HCT116 (cell line): ENCODE data around the gene LRRC51. TPM values are rescaled to one million over a fixed set of nuclear protein-coding genes. Genes with fewer than 3 reads are reported as not detected.

Experiments
- ATAC-seq: fragments of 200-7000 bp; cut with Tn5 transposase; 2 replicates; pipeline ENCODE4 v1.9.1; 2020; ENCODE audit warnings: mild to moderate bottlenecking, moderate library complexity
- BruUV-seq: library from RNA; stranded (reverse); fragments of 400-500 nt; replicated peaks from 2 replicates; lab custom pipeline; 2021; lab: Mats Ljungman, UMichigan
- CTCF ChIA-PET: fragments of 300-600 bp; sonication (Branson Sonifier 250); formaldehyde crosslinking; loops from one replicate; lab custom pipeline; 2021; ENCODE audit warnings: antibody characterized with exemption; lab: Charles Lee
- POLR2A ChIA-PET: fragments of 300-600, 350-600 bp; sonication (Branson Sonifier 250); formaldehyde crosslinking; loops from one replicate; lab custom pipeline; 2021; ENCODE audit warnings: antibody characterized with exemption; lab: Charles Lee
- RAD21 ChIA-PET, 2 experiments: fragments of 300-600 bp; sonication (Branson Sonifier 250); formaldehyde crosslinking; loops; one replicate each; lab custom pipeline; 2023; ENCODE audit warnings: low total read pairs in 2 of 2; ENCODE audit not compliant: uncharacterized antibody in 2 of 2, unreplicated experiment in 2 of 2, low non-redundant PET in 1 of 2; lab: Charles Lee
- DNase-seq: peaks from one replicate; pipeline ENCODE4 v3.0.0-alpha.2; 2010; ENCODE audit warnings: low read depth, low spot score
- H2AFZ ChIP-seq: fragments of 200-600 bp; shearing (Covaris generic), sonication (generic); 2 replicates; pipeline ENCODE4 v1.6.1; 2017; ENCODE audit warnings: low read depth, mixed run types, mixed read lengths, antibody characterized with exemption, low read length; ENCODE audit not compliant: poor library complexity, severe bottlenecking
- H3K27ac ChIP-seq: 2 replicates; pipeline ENCODE4 v1.5.1; 2012; ENCODE audit warnings: low read depth, low read length
- H3K27me3 ChIP-seq: fragments of 200-600 bp; sonication (generic); 2 replicates; pipeline ENCODE4 v1.6.1; 2016; ENCODE audit warnings: mixed run types, low read length, mixed read lengths; ENCODE audit not compliant: insufficient read depth
- H3K36me3 ChIP-seq, 2 experiments: fragments of 200-500 bp in 1 of 2; fragments of 200-600 bp in 1 of 2; sonication (Bioruptor generic) in 1 of 2; sonication (generic) in 1 of 2; 2 replicates each; pipeline versions ENCODE4 v1.5.1 to v1.6.1; 2014 to 2016; ENCODE audit warnings: low read length in 2 of 2, inconsistent platforms in 1 of 2, mixed read lengths in 1 of 2, mixed run types in 1 of 2; ENCODE audit not compliant: insufficient read depth in 2 of 2, control insufficient read depth in 1 of 2
- H3K4me1 ChIP-seq, 2 experiments: fragments of 200-600 bp in 1 of 2; sonication (generic) in 1 of 2; 2 replicates each; pipeline versions ENCODE4 v1.5.1 to v1.6.1; 2012 to 2017; ENCODE audit warnings: low read length in 2 of 2, inconsistent platforms in 1 of 2, mild to moderate bottlenecking in 1 of 2, mixed read lengths in 1 of 2, mixed run types in 1 of 2, moderate library complexity in 1 of 2; ENCODE audit not compliant: insufficient read depth in 2 of 2, control insufficient read depth in 1 of 2
- H3K4me2 ChIP-seq: fragments of 200-600 bp; sonication (generic); 2 replicates; pipeline ENCODE4 v1.6.1; 2017; ENCODE audit warnings: mixed run types, low read length, mixed read lengths
- H3K4me3 ChIP-seq, 2 experiments: fragments of 200-600 bp in 1 of 2; sonication (generic) in 1 of 2; replicated peaks in 1 of 2; 2 replicates each; pipeline ENCODE4 v1.5.1; 2011 to 2016; ENCODE audit warnings: low read length in 2 of 2, control low read depth in 1 of 2, low read depth in 1 of 2, mild to moderate bottlenecking in 1 of 2, mixed read lengths in 1 of 2, mixed run types in 1 of 2
- H3K79me2 ChIP-seq: fragments of 200-600 bp; sonication (generic); 2 replicates; pipeline ENCODE4 v1.6.1; 2017; ENCODE audit warnings: mild to moderate bottlenecking, mixed run types, low read length, moderate library complexity, mixed read lengths; ENCODE audit not compliant: insufficient read depth
- H3K9ac ChIP-seq: fragments of 200-600 bp; sonication (generic); 2 replicates; pipeline ENCODE4 v1.6.1; 2016; ENCODE audit warnings: low read length, mixed read lengths
- H3K9me2 ChIP-seq: fragments of 200-600 bp; sonication (generic), shearing (Covaris generic); 2 replicates; pipeline ENCODE4 v1.6.1; 2017; ENCODE audit warnings: mixed run types, mild to moderate bottlenecking, moderate library complexity; ENCODE audit not compliant: insufficient read depth
- H3K9me3 ChIP-seq, 2 experiments: fragments of 200-500 bp in 1 of 2; fragments of 200-600 bp in 1 of 2; sonication (Bioruptor generic) in 1 of 2; sonication (generic) in 1 of 2; 2 replicates each; pipeline ENCODE4 v1.6.1; 2014 to 2017; ENCODE audit warnings: low read length in 2 of 2, mixed read lengths in 2 of 2, inconsistent platforms in 1 of 2, low read depth in 1 of 2, mild to moderate bottlenecking in 1 of 2, mixed run types in 1 of 2, moderate library complexity in 1 of 2; ENCODE audit not compliant: control insufficient read depth in 1 of 2, insufficient read depth in 1 of 2
- H4K20me1 ChIP-seq: fragments of 200-600 bp; sonication (generic), shearing (Covaris generic); 2 replicates; pipeline ENCODE4 v1.6.1; 2017; ENCODE audit warnings: mixed run types, mild to moderate bottlenecking, moderate library complexity; ENCODE audit not compliant: insufficient read depth
- EGR1 ChIP-seq: IDR thresholded peaks from 2 replicates; pipeline ENCODE4 v1.6.1; 2012; ENCODE audit warnings: low read depth
- MAX ChIP-seq: IDR thresholded peaks from 2 replicates; pipeline ENCODE4 v1.6.1; 2012
- POLR2A ChIP-seq: IDR thresholded peaks from 2 replicates; pipeline ENCODE4 v1.7.0; 2011; ENCODE audit warnings: borderline replicate concordance; ENCODE audit not compliant: insufficient read depth, insufficient read length; ENCODE audit errors: extremely low read depth
- POLR2AphosphoS5 ChIP-seq: IDR thresholded peaks from 2 replicates; pipeline ENCODE4 v1.6.1; 2011; ENCODE audit warnings: mild to moderate bottlenecking, low read depth, low read length, moderate library complexity
- RAD21 ChIP-seq: IDR thresholded peaks from 2 replicates; pipeline ENCODE4 v1.6.1; 2012; ENCODE audit warnings: low read depth, mild to moderate bottlenecking
- SRF ChIP-seq: IDR thresholded peaks from 2 replicates; pipeline ENCODE4 v1.6.1; 2012; ENCODE audit warnings: low read depth
- ZFX ChIP-seq: fragments of 450-650 bp; IDR thresholded peaks from 2 replicates; pipeline ENCODE4 v1.6.1; 2017
- intact Hi-C: fragments of 100-400 bp; cut with micrococcal nuclease; formaldehyde crosslinking; loops from 2 replicates; pipeline ENCODE4 v1.10.0; 2022
- total RNA-seq: library from RNA; stranded (reverse); gene quantifications from one replicate; pipeline ENCODE4 v1.2.1, GENCODE V29; 2021; ENCODE audit not compliant: unreplicated experiment
- TF ChIP-seq, protein P1 (sequence below): IDR thresholded peaks from 2 replicates; pipeline ENCODE4 v1.6.1; 2012; ENCODE audit warnings: low read depth
- TF ChIP-seq, protein P2 (sequence below), 3 experiments: fragments of 200-600 bp in 1 of 3; sonication (generic) in 1 of 3; IDR thresholded peaks in 2 of 3; conservative IDR thresholded peaks in 1 of 3; 2 replicates each; pipeline ENCODE4 v1.5.1; 2012 to 2017; ENCODE audit warnings: low read depth in 2 of 3, low read length in 2 of 3, antibody characterized with exemption in 1 of 3, borderline replicate concordance in 1 of 3, control low read depth in 1 of 3, mild to moderate bottlenecking in 1 of 3, mixed read lengths in 1 of 3, mixed run types in 1 of 3, moderate library complexity in 1 of 3; ENCODE audit not compliant: insufficient read depth in 1 of 3

The LRRC51 gene
- total RNA-seq, 1 experiment from 2014 or later = 10.8 TPM

DNA sequence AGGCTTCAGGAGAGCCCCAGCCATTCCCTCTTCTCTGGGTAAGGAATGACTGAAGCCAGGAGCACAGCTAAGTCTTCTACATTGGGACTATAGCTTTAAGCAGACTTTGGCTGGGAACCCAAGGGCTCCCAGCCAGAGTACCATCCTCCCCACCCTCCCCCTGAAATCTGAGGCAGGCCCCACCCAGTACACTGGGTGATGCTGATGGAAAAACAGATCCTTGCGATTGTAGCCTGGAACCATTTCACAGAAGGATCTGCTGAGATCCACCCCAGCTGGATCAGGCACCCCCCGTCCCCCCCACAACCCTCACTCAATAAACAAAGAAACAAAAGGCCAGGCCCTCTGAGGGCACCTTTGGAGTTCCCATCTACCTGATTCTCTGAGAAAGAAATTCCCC, 42.2 kb upstream of the LRRC51 start:
- H3K9me2 ChIP-seq = no peaks in the 10 kb centered on the region
- no peak overlapping the region for H3K4me3 ChIP-seq
- peaks cover 89% of the 10 kb centered on the region for H3K79me2 ChIP-seq
- ATAC-seq = no peak
- ChIA-PET CTCF (interaction anchor here (0.8 kb wide), 1 partner anchor 14 kb away, joined by 3 read pairs; no protein-coding TSS in a partner anchor), POLR2A (no interaction called here), RAD21 (no interaction called here)
- no peak overlapping the region for H3K9ac ChIP-seq
- H3K4me2 ChIP-seq = 0 out of 2 replicates have a peak overlapping the region, but pooled peaks have one; percentile 81
- intact Hi-C loops = no loop called here
- no peak for DNase-seq
- peaks cover 24 to 50% of the 10 kb centered on the region in 2 experiments for H3K4me1 ChIP-seq
- no peaks in the 10 kb centered on the region for H4K20me1 ChIP-seq
- H3K9me3 ChIP-seq = no peaks in the 10 kb centered on the region
- TF ChIP-seq EGR1 (no peak), SRF (no peak), POLR2A (no peak), MAX (no peak), ZFX (no peak), RAD21 (no peak), POLR2AphosphoS5 (no peak)
- TF ChIP-seq, protein P1, sequence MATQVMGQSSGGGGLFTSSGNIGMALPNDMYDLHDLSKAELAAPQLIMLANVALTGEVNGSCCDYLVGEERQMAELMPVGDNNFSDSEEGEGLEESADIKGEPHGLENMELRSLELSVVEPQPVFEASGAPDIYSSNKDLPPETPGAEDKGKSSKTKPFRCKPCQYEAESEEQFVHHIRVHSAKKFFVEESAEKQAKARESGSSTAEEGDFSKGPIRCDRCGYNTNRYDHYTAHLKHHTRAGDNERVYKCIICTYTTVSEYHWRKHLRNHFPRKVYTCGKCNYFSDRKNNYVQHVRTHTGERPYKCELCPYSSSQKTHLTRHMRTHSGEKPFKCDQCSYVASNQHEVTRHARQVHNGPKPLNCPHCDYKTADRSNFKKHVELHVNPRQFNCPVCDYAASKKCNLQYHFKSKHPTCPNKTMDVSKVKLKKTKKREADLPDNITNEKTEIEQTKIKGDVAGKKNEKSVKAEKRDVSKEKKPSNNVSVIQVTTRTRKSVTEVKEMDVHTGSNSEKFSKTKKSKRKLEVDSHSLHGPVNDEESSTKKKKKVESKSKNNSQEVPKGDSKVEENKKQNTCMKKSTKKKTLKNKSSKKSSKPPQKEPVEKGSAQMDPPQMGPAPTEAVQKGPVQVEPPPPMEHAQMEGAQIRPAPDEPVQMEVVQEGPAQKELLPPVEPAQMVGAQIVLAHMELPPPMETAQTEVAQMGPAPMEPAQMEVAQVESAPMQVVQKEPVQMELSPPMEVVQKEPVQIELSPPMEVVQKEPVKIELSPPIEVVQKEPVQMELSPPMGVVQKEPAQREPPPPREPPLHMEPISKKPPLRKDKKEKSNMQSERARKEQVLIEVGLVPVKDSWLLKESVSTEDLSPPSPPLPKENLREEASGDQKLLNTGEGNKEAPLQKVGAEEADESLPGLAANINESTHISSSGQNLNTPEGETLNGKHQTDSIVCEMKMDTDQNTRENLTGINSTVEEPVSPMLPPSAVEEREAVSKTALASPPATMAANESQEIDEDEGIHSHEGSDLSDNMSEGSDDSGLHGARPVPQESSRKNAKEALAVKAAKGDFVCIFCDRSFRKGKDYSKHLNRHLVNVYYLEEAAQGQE = no peak
- TF ChIP-seq, protein P2, sequence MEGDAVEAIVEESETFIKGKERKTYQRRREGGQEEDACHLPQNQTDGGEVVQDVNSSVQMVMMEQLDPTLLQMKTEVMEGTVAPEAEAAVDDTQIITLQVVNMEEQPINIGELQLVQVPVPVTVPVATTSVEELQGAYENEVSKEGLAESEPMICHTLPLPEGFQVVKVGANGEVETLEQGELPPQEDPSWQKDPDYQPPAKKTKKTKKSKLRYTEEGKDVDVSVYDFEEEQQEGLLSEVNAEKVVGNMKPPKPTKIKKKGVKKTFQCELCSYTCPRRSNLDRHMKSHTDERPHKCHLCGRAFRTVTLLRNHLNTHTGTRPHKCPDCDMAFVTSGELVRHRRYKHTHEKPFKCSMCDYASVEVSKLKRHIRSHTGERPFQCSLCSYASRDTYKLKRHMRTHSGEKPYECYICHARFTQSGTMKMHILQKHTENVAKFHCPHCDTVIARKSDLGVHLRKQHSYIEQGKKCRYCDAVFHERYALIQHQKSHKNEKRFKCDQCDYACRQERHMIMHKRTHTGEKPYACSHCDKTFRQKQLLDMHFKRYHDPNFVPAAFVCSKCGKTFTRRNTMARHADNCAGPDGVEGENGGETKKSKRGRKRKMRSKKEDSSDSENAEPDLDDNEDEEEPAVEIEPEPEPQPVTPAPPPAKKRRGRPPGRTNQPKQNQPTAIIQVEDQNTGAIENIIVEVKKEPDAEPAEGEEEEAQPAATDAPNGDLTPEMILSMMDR (IDR thresholded peaks at IDR 0.05 in 2 of 3, conservative IDR thresholded peaks at IDR 0.05 in 1 of 3; ENCODE audit: borderline replicate concordance in 1 of 3, insufficient read depth in 1 of 3, low read depth in 2 of 3, low read length in 2 of 3) = no peak
- BruUV-seq = no TSS peak
- H3K27ac ChIP-seq = no peak overlapping the region
- no peak overlapping the region for H2AFZ ChIP-seq
- peaks cover 0 to 8% of the 10 kb centered on the region in 2 experiments; a peak in 2 of 4 replicates for H3K36me3 ChIP-seq
- no peaks in the 10 kb centered on the region for H3K27me3 ChIP-seq
